C1 segment of cervical spinal cord (tissue), 14 donors: Measurements from ENCODE around the gene NOPCHAP1.
"Not testable (repeated sequence)": the region's sequence is repeated elsewhere in the genome, so short reads cannot be mapped to it uniquely, and the experiment has no call there.

Experiments used
- DNase-seq, 14 donors: peaks; one replicate each; lab custom pipeline; 2025; lab: John Stamatoyannopoulos, UW

The NOPCHAP1 gene

GRCh38 chr12:104964856-104965205, 21.3 kb upstream of the NOPCHAP1 start:
- DNase-seq, result no peak

GRCh38 chr12:104966677-104967076, 19.4 kb upstream of the NOPCHAP1 start:
- no peak for DNase-seq

GRCh38 chr12:104969343-104969742, 16.8 kb upstream of the NOPCHAP1 start:
- no peak for DNase-seq

- DNase-seq, result no peak
These were observed 14.8 kb upstream of the NOPCHAP1 start for GRCh38 chr12:104971306-104971705.

GRCh38 chr12:104973250-104973649, 12.9 kb upstream of the NOPCHAP1 start:
- no peak for DNase-seq

- peak in 5 of 14 donors; percentile 2 to 37 (median 7) for DNase-seq
These were observed 11.4 kb upstream of the NOPCHAP1 start for GRCh38 chr12:104974626-104975290.

- DNase-seq, result no peak
These were observed 10.4 kb upstream of the NOPCHAP1 start for GRCh38 chr12:104975587-104976343.

GRCh38 chr12:104976703-104977102, 9.4 kb upstream of the NOPCHAP1 start:
- no peak for DNase-seq

GRCh38 chr12:104977688-104978087, 8.4 kb upstream of the NOPCHAP1 start:
- not testable (repeated sequence) for DNase-seq

GRCh38 chr12:104985206-104985605, 910 bp upstream of the NOPCHAP1 start:
- DNase-seq, result no peak

- no peak for DNase-seq
These were observed 4.8 kb downstream of the NOPCHAP1 start for GRCh38 chr12:104990950-104991349.

- no peak for DNase-seq
These were observed 5.5 kb downstream of the NOPCHAP1 start for GRCh38 chr12:104991565-104992128.

- DNase-seq, result no peak
These were observed 8.2 kb downstream of the NOPCHAP1 start for GRCh38 chr12:104994336-104994735.

- DNase-seq, result no peak
These were observed 11.4 kb downstream of the NOPCHAP1 start for GRCh38 chr12:104997541-104997940.

GRCh38 chr12:104998423-104999346, 12.6 kb downstream of the NOPCHAP1 start:
- no peak for DNase-seq

GRCh38 chr12:104999347-104999685, 13.2 kb downstream of the NOPCHAP1 start:
- DNase-seq, result no peak

GRCh38 chr12:105001476-105001875, 15.4 kb downstream of the NOPCHAP1 start:
- DNase-seq, result no peak

GRCh38 chr12:105013892-105014291, 27.8 kb downstream of the NOPCHAP1 start:
- DNase-seq, result no peak

- no peak for DNase-seq
These were observed 28.5 kb downstream of the NOPCHAP1 start for GRCh38 chr12:105014603-105015002.

- DNase-seq, result no peak
These were observed 29.4 kb downstream of the NOPCHAP1 start for GRCh38 chr12:105015543-105015942.

GRCh38 chr12:105018012-105018411, 31.9 kb downstream of the NOPCHAP1 start:
- no peak for DNase-seq

- peak in 1 of 14 donors; percentile 4 for DNase-seq
These were observed 32.7 kb downstream of the NOPCHAP1 start for GRCh38 chr12:105018776-105019175.
